GM10266 (cell line): ENCODE measurements around the gene DDX1.

ENCODE experiments used
- DNase-seq: peaks from one replicate; pipeline ENCODE4 v3.0.0; 2012; ENCODE audit errors: extremely low spot score
- TF ChIP-seq, protein P1 (sequence below): IDR thresholded peaks from 2 replicates; pipeline ENCODE4 v1.5.1; 2012; ENCODE audit warnings: mild to moderate bottlenecking, low read depth; ENCODE audit not compliant: control insufficient read depth, insufficient read depth; ENCODE audit errors: missing control alignments

The DDX1 gene

DNA sequence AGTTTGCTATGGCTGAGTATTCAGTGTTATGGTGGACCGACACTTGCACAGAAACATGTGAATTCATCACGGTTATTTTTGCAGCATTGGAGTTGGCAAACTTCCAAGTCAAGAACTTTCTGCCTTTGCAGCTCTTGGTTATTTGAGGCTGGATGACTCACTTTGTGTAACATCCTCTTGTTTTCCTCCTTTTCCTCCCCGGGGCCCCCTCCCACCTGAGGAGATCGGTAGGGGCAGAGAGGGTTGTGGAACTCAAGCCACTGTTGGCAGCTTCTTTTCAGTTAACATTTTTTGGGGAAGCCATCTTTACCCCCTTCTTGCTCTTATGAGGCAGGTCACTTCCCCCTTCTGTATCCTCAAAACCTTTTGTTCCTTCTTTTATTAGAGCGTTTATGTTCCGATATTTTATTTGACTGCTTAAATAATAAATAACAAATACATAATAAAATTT lies 48.6 kb downstream of the DDX1 start:
- DNase-seq: no peak
- TF ChIP-seq, protein P1, sequence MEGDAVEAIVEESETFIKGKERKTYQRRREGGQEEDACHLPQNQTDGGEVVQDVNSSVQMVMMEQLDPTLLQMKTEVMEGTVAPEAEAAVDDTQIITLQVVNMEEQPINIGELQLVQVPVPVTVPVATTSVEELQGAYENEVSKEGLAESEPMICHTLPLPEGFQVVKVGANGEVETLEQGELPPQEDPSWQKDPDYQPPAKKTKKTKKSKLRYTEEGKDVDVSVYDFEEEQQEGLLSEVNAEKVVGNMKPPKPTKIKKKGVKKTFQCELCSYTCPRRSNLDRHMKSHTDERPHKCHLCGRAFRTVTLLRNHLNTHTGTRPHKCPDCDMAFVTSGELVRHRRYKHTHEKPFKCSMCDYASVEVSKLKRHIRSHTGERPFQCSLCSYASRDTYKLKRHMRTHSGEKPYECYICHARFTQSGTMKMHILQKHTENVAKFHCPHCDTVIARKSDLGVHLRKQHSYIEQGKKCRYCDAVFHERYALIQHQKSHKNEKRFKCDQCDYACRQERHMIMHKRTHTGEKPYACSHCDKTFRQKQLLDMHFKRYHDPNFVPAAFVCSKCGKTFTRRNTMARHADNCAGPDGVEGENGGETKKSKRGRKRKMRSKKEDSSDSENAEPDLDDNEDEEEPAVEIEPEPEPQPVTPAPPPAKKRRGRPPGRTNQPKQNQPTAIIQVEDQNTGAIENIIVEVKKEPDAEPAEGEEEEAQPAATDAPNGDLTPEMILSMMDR: no peak

- TF ChIP-seq, protein P1: no peak
- DNase-seq: no peak
These were observed 49.1 kb downstream of the DDX1 start for GRCh38 chr2:15640784-15641183.

GRCh38 chr2:15641530-15641982 lies 49.9 kb downstream of the DDX1 start:
- TF ChIP-seq, protein P1: no peak
- no peak for DNase-seq

GRCh38 chr2:15642011-15642814 lies 50.5 kb downstream of the DDX1 start:
- TF ChIP-seq, protein P1: no peak
- DNase-seq: no peak

GRCh38 chr2:15642815-15643500 lies 51.3 kb downstream of the DDX1 start:
- DNase-seq: no peak
- TF ChIP-seq, protein P1: no peak

GRCh38 chr2:15643791-15644585 lies 52.3 kb downstream of the DDX1 start:
- TF ChIP-seq, protein P1: no peak
- no peak for DNase-seq
